A549 treated with AZD2906 at 1 μM for 4 hours (cell line): ENCODE results near the gene MDFI. TPM values are rescaled to one million over a fixed set of nuclear protein-coding genes. Genes with fewer than 3 reads are reported as not detected.

ENCODE experiments used
- total RNA-seq: library from RNA; stranded (reverse); fragments of 200-300 nt; extraction: Qiagen RNA extraction; gene quantifications from 5 replicates; pipeline ENCODE4 v1.2.3, GENCODE V29; 2022

Gene MDFI, protein sequence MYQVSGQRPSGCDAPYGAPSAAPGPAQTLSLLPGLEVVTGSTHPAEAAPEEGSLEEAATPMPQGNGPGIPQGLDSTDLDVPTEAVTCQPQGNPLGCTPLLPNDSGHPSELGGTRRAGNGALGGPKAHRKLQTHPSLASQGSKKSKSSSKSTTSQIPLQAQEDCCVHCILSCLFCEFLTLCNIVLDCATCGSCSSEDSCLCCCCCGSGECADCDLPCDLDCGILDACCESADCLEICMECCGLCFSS
- total RNA-seq, result 0.52 to 1.1 TPM (median 0.58 TPM) in 5 replicates

GRCh38 chr6:41638002-41638934 is at the start of gene MDFI:
Gene MDFI (plus strand): TSS chr6:41638468. CDS start chr6:41638750, 282 bp downstream.

Other genes with a start within 250 kb of the MDFI start
- gene FOXP4, start 92.1 kb upstream of the MDFI start, total RNA-seq, result 18.3 to 27.7 TPM (median 25.9 TPM) in 5 replicates
- 7.7 to 13.2 TPM (median 11.7 TPM) in 5 replicates for gene TFEB, start 97.1 kb downstream of the MDFI start, total RNA-seq
- gene PGC, start 108.9 kb downstream of the MDFI start, total RNA-seq, result 0.09 to 0.38 TPM (median 0.16 TPM) in 5 replicates
- 2.2 to 3.1 TPM (median 2.8 TPM) in 5 replicates for gene FRS3, start 141.4 kb downstream of the MDFI start, total RNA-seq
- gene PRICKLE4, start 142.3 kb downstream of the MDFI start, total RNA-seq, result 0.74 to 1.7 TPM (median 0.76 TPM) in 5 replicates
- 282 to 306 TPM (median 287 TPM) in 5 replicates for gene TOMM6, start 149.2 kb downstream of the MDFI start, total RNA-seq